ENCODE results near the gene C1R.
"Not testable (repeated sequence)": the region's sequence is repeated elsewhere in the genome, so short reads cannot be mapped to it uniquely, and the experiment has no call there.

Gene C1R

GRCh38 chr12:7068240-7068993 is 23.8 kb downstream of the C1R start:
- DNase-seq (ENCODE audit: low read depth): no peak

GRCh38 chr12:7067096-7067495 is 25.1 kb downstream of the C1R start:
- DNase-seq (ENCODE audit: low read depth): no peak

- no peak for DNase-seq (ENCODE audit: low read depth)
Observed at GRCh38 chr12:7066596-7066995, 25.6 kb downstream of the C1R start.

GRCh38 chr12:7065073-7065623 is 27.1 kb downstream of the C1R start:
- DNase-seq (ENCODE audit: low read depth): no peak

- DNase-seq (ENCODE audit: low read depth): no peak
Observed at GRCh38 chr12:7064516-7064915, 27.7 kb downstream of the C1R start.

- DNase-seq (ENCODE audit: low read depth): no peak
Observed at GRCh38 chr12:7061596-7061995, 30.6 kb downstream of the C1R start.

GRCh38 chr12:7061138-7061537 is 31.1 kb downstream of the C1R start:
- no peak for DNase-seq (ENCODE audit: low read depth)

- no peak for DNase-seq (ENCODE audit: low read depth)
Observed at GRCh38 chr12:7060353-7060954, 31.8 kb downstream of the C1R start, which contains the start of gene C1S. Gene C1S (plus strand): TSS chr12:7060718. CDS start chr12:7061913, 1,195 bp downstream.

GRCh38 chr12:7059780-7060179 is 32.5 kb downstream of the C1R start:
- DNase-seq (ENCODE audit: low read depth): no peak

- no peak for DNase-seq (ENCODE audit: low read depth)
Observed at GRCh38 chr12:7058850-7059395, 33.3 kb downstream of the C1R start.

GRCh38 chr12:7058163-7058845 is 33.9 kb downstream of the C1R start:
- DNase-seq (ENCODE audit: low read depth): no peak

- not testable (repeated sequence) for DNase-seq (ENCODE audit: low read depth)
Observed at GRCh38 chr12:7055736-7056135, 36.5 kb downstream of the C1R start.

GRCh38 chr12:7054925-7055324 is 37.3 kb downstream of the C1R start:
- DNase-seq (ENCODE audit: low read depth): no peak

- not testable (repeated sequence) for DNase-seq (ENCODE audit: low read depth)
Observed at GRCh38 chr12:7049973-7050372, 42.3 kb downstream of the C1R start.

- DNase-seq (ENCODE audit: low read depth): not testable (repeated sequence)
Observed at GRCh38 chr12:7049445-7049951, 42.7 kb downstream of the C1R start.

- no peak for DNase-seq (ENCODE audit: low read depth)
Observed at GRCh38 chr12:7047306-7047705, 44.9 kb downstream of the C1R start.

- DNase-seq (ENCODE audit: low read depth): no peak
Observed at GRCh38 chr12:7046383-7047105, 45.7 kb downstream of the C1R start.

GRCh38 chr12:7045913-7046312 is 46.3 kb downstream of the C1R start:
- DNase-seq (ENCODE audit: low read depth): no peak

GRCh38 chr12:7042842-7043241 is 49.4 kb downstream of the C1R start:
- no peak for DNase-seq (ENCODE audit: low read depth)

GRCh38 chr12:7039403-7039802 is 52.8 kb downstream of the C1R start:
- no peak for DNase-seq (ENCODE audit: low read depth)

- no peak for DNase-seq (ENCODE audit: low read depth)
Observed at GRCh38 chr12:7038591-7038990, 53.7 kb downstream of the C1R start.

GRCh38 chr12:7037411-7037810 is 54.8 kb downstream of the C1R start:
- DNase-seq (ENCODE audit: low read depth): not testable (repeated sequence)
